Measurements from ENCODE around the gene LIN37. TPM values are rescaled to one million over a fixed set of nuclear protein-coding genes. Genes with fewer than 3 reads are reported as not detected.

The LIN37 gene
- total and polyA plus RNA-seq, 2 of the 13 experiments (the other 11 are each of a cell fraction or from before 2014, with no cell fraction given) = 6.3 to 8.7 TPM

DNA sequence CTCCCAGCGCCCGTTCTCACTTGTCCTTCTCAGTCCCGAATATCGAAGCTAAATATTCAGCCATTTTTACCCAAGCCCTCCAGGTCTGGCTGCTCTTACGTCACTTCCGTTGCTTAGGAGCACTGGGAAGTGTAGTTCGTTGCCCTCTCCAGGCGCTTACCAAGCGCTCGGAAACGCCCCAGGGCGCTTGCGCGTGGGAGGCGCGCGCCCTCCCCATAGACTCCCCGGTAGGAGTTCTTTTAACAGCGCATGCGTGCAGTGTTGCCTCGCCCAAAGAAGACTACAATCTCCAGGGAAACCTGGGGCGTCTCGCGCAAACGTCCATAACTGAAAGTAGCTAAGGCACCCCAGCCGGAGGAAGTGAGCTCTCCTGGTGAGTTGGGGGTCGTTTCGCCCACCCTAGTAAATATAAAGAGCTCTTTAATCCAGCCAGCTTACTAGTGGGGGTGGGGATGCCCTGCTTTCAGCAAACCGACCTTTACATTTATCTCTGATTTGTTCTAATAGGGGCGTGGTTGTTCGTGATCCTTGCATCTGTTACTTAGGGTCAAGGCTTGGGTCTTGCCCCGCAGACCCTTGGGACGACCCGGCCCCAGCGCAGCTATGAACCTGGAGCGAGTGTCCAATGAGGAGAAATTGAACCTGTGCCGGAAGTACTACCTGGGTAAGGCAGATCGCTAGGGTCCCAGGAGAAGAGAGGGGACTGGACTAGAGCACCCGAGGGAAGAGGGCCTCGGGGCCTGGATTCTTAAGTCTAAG lies 2.9 kb upstream of the LIN37 start, which contains the start of the genes PSENEN and U2AF1L4 (continued):
- peak; percentile 41 for TF ChIP-seq HNRNPLL (IDR thresholded peaks at IDR 0.05; ENCODE audit: low read depth, low read length, poor library complexity, severe bottlenecking)
- TF ChIP-seq, protein P1, sequence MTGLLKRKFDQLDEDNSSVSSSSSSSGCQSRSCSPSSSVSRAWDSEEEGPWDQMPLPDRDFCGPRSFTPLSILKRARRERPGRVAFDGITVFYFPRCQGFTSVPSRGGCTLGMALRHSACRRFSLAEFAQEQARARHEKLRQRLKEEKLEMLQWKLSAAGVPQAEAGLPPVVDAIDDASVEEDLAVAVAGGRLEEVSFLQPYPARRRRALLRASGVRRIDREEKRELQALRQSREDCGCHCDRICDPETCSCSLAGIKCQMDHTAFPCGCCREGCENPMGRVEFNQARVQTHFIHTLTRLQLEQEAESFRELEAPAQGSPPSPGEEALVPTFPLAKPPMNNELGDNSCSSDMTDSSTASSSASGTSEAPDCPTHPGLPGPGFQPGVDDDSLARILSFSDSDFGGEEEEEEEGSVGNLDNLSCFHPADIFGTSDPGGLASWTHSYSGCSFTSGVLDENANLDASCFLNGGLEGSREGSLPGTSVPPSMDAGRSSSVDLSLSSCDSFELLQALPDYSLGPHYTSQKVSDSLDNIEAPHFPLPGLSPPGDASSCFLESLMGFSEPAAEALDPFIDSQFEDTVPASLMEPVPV (CRISPR knock-in tag; IDR thresholded peaks at IDR 0.05) = no peak
- 0 out of 2 replicates have a peak, but pooled peaks have one; percentile 34 for TF ChIP-seq ELF3 (CRISPR knock-in tag; IDR thresholded peaks at IDR 0.05)
- 0 out of 2 replicates have a peak, but pooled peaks have one; percentile 22 for TF ChIP-seq ZNF547 (CRISPR knock-in tag; IDR thresholded peaks at IDR 0.05)
- no peak for TF ChIP-seq ZNF644 (CRISPR knock-in tag; IDR thresholded peaks at IDR 0.05; ENCODE audit: low read depth)
- TF ChIP-seq IRF2 (CRISPR knock-in tag; IDR thresholded peaks at IDR 0.05) = peak; percentile 73; the same call in 1 of the 2 replicates
- TF ChIP-seq CAMTA2 (CRISPR knock-in tag; IDR thresholded peaks at IDR 0.05; ENCODE audit: borderline replicate concordance) = no peak
- TF ChIP-seq, protein P2, sequence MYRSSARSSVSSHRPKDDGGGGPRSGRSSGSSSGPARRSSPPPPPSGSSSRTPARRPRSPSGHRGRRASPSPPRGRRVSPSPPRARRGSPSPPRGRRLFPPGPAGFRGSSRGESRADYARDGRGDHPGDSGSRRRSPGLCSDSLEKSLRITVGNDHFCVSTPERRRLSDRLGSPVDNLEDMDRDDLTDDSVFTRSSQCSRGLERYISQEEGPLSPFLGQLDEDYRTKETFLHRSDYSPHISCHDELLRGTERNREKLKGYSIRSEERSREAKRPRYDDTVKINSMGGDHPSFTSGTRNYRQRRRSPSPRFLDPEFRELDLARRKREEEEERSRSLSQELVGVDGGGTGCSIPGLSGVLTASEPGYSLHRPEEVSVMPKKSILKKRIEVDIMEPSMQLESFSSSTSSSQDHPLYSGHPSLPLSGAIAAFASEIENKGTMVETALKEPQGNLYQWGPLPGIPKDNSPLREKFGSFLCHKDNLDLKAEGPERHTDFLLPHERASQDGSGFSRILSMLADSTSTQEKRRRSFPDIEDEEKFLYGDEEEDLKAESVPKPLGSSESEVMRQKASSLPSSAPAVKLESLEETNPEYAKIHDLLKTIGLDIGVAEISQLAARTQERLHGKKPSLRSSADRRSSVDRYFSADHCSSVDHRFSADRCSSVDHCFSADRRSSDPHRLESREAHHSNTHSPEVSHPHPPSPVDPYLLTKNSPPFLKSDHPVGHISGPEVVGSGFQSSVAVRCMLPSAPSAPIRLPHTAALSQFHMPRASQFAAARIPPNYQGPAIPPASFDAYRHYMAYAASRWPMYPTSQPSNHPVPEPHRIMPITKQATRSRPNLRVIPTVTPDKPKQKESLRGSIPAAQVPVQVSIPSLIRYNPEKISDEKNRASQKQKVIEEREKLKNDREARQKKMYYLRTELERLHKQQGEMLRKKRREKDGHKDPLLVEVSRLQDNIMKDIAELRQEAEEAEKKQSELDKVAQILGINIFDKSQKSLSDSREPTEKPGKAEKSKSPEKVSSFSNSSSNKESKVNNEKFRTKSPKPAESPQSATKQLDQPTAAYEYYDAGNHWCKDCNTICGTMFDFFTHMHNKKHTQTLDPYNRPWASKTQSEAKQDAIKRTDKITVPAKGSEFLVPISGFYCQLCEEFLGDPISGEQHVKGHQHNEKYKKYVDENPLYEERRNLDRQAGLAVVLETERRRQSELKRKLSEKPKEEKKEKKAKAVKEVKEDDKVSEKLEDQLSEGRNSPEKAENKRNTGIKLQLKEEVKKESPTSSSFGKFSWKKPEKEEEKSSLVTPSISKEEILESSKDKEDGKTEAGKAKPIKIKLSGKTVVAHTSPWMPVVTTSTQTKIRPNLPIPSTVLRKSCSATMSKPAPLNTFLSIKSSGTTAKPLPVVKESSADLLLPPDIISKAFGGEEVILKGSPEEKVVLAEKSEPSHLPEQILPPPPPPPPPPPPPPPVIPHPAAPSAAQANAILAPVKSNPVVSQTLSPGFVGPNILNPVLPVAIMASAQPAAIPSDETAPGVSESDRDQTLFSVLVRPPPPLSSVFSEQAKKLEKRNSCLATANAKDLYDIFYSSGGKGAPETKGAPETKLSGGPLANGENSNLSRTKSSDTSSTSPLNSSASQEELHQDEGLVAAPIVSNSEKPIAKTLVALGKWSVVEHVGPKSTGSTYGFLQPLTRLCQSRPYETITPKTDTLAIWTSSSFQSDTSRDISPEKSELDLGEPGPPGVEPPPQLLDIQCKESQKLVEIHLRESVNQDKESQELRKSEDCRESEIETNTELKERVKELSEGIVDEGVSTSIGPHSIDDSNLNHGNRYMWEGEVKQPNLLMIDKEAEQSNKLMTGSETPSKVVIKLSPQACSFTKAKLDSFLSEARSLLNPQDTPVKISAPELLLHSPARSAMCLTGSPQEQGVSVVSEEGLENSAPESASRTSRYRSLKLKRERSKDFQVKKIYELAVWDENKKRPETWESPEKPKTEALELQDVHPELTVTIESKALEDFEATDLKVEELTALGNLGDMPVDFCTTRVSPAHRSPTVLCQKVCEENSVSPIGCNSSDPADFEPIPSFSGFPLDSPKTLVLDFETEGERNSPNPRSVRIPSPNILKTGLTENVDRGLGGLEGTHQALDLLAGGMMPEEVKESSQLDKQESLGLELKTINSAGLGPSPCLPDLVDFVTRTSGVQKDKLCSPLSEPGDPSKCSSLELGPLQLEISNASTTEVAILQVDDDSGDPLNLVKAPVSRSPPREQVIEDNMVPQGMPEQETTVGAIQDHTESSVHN (CRISPR knock-in tag; IDR thresholded peaks at IDR 0.05) = no peak
- peak; percentile 70 for TF ChIP-seq POLR2G (IDR thresholded peaks at IDR 0.05; ENCODE audit: low read depth, low read length)
- no peak for TF ChIP-seq ZNF337 (CRISPR knock-in tag; IDR thresholded peaks at IDR 0.05; ENCODE audit: borderline replicate concordance, low read depth)
- no peak for TF ChIP-seq ZNF557 (CRISPR knock-in tag; IDR thresholded peaks at IDR 0.05)
- TF ChIP-seq KLF12 (CRISPR knock-in tag; IDR thresholded peaks at IDR 0.05; ENCODE audit: borderline replicate concordance) = 0 out of 2 replicates have a peak, but pooled peaks have one; percentile 13
- no peak for TF ChIP-seq POLR2AphosphoS2 (IDR thresholded peaks at IDR 0.05; ENCODE audit: low read depth, low read length)
- peak; percentile 63; the same call in 1 of the 2 replicates for TF ChIP-seq ZNF598 (CRISPR knock-in tag; IDR thresholded peaks at IDR 0.05; ENCODE audit: borderline replicate concordance)
